Effector CD8-positive, alpha-beta T cell (primary cell): ENCODE data around the gene GET4.
"Not testable (repeated sequence)": the region's sequence is repeated elsewhere in the genome, so short reads cannot be mapped to it uniquely, and the experiment has no call there.

Source experiments
- DNase-seq: peaks from one replicate; lab custom pipeline; 2025; lab: John Stamatoyannopoulos, UW

The GET4 gene

GRCh38 chr7:871900-872537 lies 4.3 kb upstream of the GET4 start:
- no peak for DNase-seq

DNA sequence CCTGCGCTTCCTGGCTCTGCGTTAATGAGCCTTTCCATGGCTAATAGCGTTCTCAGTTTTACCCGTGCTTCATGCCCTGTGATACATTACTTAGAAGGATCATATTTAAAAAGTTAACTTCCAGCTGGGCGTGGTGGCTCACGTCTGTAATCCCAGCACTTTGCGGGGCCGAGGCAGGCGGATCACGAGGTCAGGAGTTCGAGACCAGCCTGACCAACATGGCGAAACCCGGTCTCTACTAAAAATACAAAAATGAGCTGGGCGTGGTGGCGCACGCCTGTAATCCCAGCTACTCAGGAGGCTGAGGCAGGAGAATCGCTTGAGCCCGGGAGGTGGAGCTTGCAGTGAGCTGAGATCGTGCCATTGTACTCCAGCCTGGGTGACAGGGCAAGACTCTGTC lies 3.7 kb upstream of the GET4 start:
- DNase-seq = not testable (repeated sequence)

DNA sequence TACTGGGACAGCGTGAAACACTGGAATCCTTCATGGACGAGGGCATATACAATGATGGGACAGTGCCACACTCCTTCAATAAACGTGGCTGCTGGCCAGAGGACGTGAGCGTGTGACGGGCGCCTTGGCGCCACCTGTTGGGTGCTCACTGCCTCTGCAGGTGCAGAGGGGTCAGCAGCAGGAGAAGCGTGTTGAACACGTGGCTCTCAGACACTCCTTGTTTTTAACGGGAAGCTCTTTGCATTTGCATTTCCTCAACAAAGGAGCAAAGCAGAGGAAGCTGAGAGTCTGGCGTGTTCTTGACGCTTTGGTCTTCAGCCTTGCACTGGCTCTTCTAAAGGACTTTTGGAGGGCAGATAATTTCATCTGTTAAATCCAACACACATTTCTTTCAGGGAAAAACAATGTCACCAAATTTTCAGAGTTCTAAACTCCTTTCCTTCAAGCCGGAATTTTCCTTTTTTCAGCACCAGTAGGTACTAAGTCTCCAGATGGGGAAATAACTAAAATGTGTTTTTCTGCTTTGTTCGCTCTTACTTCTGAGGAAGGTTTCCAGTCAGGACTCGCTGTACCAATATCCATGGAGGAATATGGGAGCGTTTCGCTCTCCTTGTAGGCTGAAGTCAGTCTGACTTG lies 2.9 kb upstream of the GET4 start:
- DNase-seq = peak; percentile 41

GRCh38 chr7:874031-874749 lies 2.2 kb upstream of the GET4 start:
- DNase-seq = no peak

DNA sequence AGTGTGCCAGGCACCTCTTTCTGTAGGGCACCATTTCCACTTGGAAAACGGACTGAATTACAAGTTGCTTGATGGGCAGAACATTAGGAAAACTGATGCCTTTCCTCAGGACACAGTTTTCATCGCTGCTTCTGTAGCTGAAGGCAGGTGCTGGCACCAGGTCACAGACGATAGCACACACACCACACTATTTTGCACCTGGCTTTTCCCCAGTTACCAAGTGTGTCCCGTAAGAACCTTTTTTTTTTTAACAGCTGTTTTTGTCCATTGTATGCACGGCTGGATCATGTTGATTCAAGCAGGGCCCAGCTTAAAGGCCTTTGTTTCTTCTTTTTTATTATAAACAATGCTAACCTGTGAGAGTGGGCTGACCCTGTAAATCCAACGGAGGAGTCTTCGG lies 1.3 kb upstream of the GET4 start:
- DNase-seq = no peak

DNA sequence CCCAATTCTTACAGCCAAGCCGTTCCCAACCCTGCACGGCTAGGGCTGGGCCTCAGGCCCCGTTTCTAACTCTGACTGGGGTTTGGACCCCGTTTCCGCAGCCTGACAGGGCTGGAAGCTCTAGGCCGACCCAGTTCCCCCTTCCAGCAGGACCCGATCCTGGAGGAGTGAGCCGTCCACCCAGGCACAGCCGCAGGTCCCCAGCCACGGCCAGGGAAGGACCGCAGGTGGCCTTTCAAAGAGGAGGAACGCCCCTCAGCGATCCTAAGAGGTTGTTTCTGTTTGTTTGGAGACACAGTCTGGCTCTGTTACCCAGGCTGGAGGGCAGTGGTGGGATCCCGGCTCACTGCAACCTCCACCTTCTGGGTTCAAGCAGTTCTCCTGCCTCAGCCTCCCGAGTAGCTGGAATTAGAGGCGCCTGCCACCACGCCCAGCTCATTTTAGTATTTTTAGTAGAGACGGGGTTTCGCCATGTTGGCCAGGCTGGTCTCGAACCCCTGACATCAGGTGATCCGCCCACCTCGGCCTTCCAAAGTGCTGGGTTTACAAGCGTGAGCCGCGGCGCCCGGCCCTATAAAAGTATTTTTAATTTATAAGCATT lies 778 bp upstream of the GET4 start:
- DNase-seq = no peak

GRCh38 chr7:876972-877311 lies 588 bp downstream of the GET4 start:
- no peak for DNase-seq

GRCh38 chr7:877312-878232 lies 1.2 kb downstream of the GET4 start:
- DNase-seq = no peak

GRCh38 chr7:879093-879492 lies 2.7 kb downstream of the GET4 start:
- no peak for DNase-seq

- DNase-seq = no peak
These were observed 3.4 kb downstream of the GET4 start for GRCh38 chr7:879706-880105.

- DNase-seq = no peak
These were observed 4.1 kb downstream of the GET4 start for GRCh38 chr7:880450-880849.

- no peak for DNase-seq
These were observed 5.3 kb downstream of the GET4 start for GRCh38 chr7:881441-882234.

GRCh38 chr7:882336-883035 lies 6.1 kb downstream of the GET4 start:
- no peak for DNase-seq

DNA sequence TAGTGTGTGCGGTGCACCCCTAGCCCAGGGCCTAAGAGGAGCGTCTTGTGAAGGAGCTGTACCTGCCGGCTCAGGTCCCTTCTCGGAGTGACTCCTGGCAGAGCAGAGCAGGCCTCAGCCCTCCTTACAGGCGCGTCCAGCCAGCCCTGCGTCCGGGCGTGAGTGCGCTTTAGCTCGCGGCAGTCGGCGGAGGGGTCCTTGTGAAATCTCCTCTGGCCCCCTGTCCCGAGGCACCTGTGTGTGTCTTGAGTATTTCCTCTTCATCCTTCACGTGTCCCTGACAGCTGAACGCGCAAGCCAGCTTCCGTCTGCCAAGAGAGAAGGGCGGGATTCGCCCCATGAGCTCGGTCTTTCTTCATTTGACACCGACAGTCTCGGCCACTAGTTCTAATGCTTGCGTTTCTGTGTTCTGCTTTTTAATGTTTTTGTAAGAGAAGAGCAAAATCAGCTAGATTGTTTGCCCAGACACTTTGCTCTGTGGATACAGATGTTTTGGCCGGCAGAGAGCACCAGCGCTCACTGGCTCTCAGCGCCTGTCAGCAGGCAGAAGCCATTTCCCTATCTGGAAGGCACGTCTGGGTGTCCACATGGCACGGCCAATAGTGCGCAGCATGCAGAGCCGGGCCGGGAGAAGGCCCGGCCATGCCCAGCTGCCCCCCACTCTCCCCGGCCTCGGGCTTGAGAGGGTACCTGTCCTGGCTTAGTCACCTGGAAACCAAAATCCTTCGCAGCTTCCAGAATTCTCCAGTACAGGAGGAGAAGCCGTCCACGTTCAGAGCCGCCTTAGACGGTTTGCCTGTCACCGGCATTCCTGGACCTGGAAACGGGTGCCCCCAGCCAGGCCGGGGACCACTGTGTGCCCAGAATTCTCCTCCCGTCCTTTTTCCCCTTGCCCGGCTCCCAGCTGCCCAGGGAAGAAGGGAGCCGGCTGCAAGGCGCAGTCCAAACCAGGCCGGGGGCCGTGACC lies 7.0 kb downstream of the GET4 start:
- no peak for DNase-seq

DNA sequence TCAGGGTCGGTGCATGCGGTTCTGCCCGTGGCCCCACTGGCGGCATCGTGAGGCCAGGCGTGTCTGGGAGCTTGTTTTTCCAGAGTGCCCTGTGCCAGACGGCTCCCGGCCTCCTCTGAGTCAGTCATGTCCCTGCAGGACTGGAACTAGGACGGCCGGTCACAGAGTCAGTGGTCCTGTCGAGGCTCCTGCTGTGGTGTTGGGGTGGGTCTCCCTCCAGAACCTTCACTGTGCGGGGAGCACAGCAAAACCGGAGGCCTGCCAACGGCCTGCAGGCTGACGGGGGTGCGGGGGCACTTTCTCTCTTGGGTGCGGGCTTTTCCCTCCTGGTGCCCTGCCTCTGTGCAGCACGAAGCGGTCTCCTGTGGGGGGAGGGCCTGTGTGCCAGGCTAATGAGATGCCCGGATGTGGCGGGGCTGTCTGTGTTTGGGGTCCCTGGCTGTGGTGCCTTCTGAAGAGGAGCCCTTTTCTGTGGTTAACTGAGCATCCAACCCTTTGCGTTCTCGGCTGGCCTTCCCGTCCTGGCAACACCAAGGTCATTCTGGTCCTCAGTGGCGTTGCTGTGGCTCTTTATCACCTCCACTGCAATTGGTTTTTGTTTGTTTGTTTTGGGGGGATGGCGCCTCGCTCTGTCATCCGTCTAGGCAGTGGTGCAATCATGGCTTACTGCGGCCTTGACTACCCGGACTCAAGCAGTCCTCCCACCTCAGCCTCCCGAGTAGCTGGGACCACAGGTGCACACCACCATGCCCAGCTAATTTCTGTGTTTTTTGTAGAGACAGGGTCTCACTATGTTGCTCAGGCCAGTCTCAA lies 8.0 kb downstream of the GET4 start:
- no peak for DNase-seq

DNA sequence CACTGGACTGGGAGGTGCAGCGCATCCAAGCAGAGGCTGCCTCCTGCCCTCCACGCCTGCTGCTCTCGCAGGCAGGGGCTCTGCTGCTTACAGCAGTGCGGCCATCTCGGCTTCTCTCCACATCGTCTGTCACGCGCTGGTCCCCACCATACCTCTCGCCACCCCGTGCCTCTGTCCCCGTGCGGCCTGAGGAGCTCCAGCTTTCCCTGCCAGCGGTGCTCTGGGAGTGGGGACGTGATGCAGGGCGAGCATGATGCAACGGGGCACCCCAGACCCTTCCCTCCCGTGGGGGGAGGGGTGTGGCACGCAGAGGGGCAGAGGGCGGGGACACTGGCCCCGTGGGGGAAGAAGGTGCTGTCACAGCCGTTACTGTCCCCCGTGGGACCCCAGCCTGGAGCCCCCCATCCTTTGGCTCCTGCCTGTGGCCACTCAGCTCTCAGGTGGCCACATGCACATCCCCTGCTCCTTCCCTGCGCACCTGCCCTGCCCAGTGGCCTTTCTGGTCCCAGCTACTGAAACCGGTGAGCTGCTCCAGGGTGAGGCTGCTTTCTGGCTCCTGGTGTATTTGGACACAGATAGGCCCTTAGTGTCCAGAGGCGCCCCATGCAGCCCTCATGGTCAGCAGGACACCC lies 9.0 kb downstream of the GET4 start:
- DNase-seq = no peak

GRCh38 chr7:885893-886625 lies 9.7 kb downstream of the GET4 start:
- DNase-seq = no peak
